DMS 273 (cell line): ENCODE data around the gene BOLA3.
"Not testable (repeated sequence)": the region's sequence is repeated elsewhere in the genome, so short reads cannot be mapped to it uniquely, and the experiment has no call there.

ENCODE experiments used
- DNase-seq: peaks from one replicate; lab custom pipeline; 2025; ENCODE audit not compliant: unreplicated experiment; lab: John Stamatoyannopoulos, UW

Gene BOLA3, protein sequence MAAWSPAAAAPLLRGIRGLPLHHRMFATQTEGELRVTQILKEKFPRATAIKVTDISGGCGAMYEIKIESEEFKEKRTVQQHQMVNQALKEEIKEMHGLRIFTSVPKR

DNA sequence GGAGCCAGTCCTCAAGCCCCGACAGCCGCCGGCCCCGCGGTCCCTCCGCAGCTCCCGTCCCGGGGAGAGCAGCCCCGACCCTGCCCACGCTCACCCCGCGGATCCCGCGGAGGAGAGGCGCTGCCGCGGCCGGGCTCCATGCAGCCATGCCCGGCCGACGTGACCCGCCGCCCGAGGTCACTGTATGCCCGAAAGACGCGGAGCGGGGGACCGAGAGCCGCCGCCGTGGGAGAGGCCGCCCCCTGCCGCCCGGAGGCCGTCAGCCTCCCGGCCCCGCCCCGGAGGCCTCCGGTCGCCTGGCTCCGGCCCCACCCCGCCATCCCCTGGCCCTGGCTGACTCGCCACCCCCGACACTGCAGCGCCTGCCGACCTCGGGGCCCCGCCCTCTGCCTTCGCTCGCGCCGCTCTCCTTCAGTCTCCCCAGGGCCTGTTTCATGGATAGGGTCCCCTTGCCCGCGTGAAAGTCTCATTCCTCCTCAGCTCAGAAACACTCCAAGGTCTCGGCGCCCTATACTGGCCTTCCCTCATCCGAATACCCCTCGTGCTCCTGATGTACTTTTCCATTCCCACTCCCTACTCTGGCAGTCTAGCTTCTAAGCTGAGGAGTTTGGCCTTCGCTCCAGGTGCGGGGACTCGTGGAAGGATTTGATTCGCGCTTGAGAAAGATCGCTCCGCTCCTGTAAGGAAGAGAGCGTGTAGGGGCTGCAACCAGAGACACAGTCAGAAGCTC, at the start of gene BOLA3:
Gene BOLA3 (minus strand): TSS at position 186 of the 730 bp plus-strand sequence. CDS start 38 bp downstream, at position 148.
- DNase-seq: peak; percentile 93

DNA sequence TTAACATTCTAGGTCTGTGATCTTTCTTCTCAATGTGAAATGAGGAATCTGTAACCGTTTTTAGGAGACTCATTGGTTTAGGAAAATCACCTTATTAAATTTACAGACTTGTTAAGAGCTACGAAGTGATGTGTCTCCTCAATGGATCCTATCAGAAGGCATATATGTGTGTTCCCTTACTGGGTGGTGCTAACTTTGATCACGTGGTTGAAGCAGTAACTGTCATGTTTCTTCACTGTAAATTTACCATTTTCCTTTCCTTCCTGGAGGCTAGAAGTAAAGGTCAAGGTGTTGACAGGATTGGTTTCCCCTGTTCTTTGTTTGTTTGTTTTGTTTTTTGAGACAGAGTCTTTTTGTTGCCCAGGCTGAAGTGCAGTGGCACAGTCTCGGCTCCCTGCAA, 49.3 kb upstream of the BOLA3 start:
- no peak for DNase-seq

DNA sequence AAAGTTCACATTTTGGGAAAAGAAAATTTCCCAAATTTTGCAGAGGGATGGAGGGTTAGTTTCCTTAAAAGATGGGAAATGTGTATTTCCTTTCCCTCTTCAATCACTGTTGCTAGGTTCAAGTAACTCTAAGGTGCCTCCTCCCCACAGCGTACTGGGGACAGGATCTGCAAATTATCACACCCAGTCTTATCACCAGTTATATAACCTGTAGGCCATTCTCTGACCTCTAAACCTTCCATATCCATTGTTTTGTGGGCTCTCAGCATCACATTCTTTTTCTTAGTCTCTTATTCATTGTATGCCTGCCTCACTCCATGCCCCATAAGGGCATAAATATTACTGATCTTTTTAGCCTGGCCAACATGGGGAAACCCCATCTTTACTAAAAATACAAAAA, 47.1 kb upstream of the BOLA3 start:
- DNase-seq: no peak

DNA sequence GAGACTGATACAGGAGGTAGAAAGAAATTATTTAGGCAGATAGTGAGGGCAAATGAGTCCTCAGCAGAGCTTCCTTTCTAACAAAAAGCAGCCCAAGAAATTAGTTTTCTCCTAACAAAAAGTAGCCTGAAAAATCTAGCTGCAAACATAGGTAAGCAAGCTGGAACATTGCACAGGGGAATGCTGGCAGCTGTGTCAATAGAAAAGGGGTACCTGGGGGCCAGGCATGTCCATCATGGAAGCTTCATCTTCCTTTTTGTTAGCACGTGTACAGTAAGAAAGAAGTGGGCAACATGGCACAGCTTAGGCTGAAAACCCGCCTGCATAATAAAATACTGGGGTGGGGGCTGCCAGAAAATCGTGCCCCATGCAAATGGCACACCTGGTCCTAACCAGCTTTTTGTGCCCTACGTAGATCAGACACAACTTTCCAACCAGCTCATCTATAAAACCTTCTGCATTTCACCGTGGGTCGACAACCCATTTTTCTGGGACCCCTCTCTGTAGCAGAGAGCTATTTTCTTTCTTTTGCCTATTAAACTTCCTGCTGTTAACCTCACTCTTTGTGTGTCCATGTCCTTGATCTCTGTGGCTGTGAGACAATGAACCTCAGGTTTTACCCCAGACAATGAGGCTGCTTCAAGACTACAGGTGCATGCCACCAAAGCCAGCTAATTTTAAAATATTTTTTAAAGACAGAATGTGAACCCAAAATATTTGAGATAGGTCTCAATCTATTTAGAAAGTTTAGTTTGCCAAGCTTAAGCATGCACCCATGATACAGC, 44.1 kb upstream of the BOLA3 start:
- DNase-seq: no peak

DNA sequence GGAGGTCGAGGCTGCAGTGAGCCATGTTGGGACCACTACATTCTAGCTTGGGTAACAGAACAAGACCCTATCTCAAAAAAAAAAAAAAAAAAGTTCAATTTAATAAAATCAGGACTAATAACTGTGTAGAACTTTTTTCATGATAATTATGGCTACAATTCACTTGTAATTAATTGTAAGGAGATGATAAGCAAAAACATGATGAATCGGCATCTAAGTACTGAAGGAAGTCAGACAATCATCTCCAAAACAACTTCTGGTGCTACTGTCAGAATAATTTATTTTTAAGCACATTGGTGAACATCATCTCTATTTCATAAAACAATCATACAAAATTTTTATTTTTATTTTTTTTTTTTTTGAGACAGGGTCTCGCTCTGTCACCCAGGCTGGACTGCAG, 41.0 kb upstream of the BOLA3 start:
- no peak for DNase-seq

DNA sequence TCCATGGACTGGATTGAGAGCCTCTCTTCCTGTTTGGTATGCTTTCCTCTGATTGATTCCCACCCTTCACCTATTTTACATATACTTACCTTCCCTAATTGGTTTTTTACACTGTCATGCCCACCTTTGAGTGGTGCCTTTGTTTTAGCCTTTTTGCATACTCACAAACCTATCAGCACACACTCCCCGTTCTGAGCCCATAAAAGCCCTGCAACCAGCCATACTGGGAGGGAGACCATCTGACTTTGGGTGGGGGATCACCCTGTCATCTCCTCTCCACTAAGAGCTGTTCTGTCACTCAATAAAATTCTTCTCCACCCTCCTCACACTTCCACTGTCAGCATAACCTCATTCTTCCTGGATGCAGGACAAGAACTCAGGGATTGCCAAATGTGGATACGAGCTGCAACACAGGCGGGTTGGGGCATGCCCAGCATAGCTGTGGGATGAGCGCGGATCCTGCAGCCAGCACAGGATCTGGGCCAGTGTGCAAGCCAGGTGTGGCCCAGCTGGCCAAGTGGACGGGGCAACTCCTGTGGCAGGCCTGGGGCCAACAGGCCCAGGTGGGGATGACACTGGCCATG, 40.4 kb upstream of the BOLA3 start:
- DNase-seq: peak; percentile 85

DNA sequence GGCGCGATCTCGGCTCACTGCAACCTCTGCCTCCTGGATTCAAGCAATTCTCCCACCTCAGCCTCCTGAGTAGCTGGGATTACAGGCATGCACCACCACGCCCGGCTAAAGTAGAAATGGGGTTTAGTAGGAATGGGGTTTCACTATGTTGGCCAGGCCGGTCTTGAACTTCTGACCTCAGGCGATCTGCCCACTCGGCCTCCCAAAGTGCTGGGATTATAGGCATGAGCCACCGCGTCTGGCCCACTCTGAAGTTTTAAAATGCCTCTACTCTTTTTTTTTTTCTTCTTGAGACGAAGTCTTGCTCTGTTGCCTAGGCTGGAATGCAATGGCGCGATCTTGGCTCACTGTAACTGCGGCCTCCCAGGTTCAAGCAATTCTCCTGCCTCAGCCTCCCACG, 39.0 kb upstream of the BOLA3 start:
- not testable (repeated sequence) for DNase-seq

DNA sequence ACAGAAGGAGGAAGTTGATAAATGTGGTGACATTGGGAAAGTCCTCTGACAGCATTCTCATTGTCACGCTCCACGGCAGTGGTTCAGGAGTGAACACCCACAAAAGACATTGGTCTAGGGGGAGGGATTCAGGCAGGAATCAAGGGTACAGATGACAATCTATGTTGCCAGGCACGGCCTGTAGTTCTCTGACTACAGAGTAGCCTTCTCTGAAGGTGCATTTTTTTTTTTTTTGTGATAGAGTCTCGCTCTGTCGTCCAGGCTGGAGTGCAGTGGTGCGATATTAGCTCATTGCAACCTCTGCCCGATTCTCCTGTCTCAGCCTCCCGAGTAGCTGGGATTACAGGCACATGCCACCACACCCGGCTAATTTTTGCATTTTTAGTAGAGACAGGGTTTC, 38.3 kb upstream of the BOLA3 start:
- no peak for DNase-seq

DNA sequence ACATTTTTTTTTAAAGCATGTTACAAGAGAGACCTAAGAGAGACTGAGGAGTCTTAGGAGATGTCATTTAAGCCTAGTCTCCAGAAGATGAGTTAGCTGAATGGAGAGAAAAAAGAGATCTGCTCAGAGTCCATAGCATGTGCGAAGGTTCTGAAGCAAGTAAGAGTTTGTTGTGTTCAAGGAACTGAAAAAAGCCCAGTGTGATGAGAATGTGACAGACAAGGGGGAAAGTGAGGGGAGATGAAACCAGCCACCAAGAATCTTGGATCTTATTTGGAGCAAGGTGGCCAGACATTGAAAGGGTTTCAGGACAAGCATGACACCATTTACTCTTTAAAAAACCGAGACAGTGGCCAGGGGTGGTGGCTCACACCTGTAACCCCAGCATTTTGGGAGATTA, 36.2 kb upstream of the BOLA3 start:
- DNase-seq: no peak

DNA sequence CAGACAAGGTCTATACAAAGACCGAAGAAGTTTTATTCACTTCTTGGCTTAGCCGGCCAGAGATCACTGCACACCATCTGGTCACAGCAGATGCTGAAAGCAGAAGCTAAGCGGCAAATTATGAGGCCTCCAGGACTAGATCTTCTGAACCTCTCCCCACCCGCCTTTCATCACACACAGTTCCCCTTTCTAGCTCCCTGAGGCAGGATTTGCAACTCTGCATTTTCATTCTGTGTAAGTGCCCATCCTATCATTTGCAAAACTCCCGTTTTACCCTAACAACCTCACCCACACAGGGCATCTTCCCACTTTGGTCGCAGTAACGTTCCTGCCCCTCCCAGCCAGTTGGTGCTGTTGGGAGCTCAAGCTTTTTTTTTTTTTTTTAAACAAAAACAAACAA, 34.0 kb upstream of the BOLA3 start:
- DNase-seq: peak; percentile 97

DNA sequence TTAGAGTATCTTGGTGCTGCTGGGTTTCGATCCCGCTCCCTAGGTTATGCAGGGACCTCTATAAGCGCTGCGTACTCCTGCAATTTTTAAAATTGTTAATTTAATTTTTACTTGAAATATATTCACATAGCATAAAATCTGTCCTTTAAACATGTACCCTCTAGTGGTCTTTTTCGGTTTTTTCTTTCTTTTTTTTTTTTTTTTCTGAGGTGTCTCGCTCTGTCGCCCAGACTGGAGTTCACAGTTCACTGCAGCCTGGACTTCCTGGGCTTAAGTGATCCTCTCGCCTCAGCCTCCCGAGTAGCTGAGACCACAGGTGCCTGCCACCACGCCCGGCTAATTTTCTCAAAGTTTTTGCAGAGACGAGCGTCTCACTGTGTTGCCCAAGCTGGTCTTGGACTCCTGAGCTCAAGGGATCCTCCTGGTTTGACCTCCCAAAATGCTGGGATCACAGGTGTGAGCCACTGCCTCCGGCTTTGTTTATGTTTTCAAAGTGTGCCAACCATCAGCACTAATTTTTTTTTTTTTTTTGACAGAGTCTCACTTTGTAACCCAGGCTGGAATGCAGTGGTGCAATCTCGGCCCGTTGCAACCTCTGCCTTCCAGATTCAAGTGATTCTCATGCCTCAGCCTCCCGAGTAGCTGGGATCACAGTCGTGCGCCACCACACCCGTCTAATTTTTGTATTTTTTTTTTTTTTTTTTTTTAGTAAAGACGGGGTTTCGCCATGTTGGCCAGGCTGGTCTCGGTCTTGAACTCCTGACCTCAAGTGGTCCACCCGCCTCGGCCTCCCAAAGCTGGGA, 31.6 kb upstream of the BOLA3 start:
- DNase-seq: no peak

DNA sequence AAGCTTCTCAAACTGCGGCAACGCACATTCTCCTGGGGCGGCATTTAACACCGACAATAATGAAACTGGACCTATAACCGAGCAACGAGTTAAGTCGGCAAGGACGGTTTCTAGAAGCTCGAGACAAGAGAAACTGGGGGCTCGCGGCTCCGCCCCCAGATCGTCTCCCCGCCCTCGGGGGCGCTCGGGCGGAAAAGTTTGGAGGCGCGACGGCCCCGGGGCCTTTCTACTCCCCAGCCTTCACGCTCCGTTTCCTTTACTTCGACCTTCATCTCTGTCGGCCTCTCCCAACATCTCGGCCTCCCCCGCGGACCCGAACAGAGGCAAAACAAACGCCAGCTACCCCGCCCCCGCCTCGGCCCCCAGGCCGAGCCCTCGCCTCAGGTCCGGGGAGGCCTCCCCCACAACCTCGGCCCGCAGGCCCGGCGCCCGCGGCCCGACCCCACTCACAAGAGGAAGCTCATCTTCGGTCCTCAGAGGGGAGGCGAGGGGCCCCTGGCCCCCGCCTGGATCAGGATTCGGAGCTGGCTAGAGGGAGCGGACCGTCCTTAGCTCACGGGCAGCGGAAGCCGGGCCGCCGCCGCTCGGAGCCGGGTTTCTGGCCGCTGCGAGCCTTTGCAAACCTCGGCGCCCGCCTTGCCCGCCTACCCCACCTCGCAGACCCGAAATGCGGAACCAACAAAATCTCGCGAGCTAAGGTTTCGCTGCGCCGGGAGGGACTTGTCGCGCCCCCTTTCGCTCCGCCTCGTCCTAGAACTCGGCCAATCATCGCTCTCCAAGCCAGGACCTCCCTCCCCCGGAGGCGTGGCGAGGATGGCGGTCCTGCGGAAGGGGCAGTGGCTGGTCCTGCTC, 30.7 kb upstream of the BOLA3 start, which contains the start of gene MOB1A:
Gene MOB1A (minus strand): TSS at position 669 of the 852 bp plus-strand sequence. CDS start 205 bp downstream, at position 464.
- peak; percentile 99 for DNase-seq

DNA sequence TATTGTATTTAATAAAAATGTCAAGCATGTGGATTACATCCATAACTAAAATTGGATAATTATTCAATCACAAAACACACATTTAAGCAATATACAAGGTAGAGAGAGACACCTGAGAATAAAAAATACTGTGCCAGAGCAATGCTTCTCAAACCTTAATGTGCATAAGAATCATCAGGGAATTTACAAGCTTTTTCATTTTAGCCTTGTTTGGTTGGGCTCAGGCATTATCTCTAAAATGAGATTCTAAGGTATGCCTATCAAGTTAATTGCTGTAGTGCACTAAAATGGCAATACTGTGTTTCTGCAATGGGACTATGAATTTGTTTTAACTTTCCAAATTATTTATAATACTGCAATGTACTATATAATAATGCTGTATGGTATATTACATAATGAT, 30.0 kb upstream of the BOLA3 start:
- peak; percentile 41 for DNase-seq

DNA sequence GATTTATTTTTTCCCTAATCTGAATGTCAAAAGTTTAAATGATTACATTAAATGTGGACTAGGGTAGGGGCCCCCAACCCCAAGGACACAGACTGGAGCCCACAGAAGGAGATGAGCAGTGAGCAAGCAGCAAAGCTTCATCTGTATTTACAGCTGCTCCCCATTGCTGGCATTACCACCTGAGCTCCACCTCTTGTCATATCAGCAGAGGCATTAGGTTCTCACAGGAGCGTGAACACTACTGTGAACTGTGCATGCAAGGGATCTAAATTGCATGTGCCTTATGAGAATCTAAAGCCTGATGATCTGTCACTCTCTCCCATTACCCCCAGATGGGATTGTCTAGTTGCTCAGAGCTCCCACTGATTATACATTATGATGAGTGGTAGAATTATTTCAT, 27.2 kb upstream of the BOLA3 start:
- no peak for DNase-seq

DNA sequence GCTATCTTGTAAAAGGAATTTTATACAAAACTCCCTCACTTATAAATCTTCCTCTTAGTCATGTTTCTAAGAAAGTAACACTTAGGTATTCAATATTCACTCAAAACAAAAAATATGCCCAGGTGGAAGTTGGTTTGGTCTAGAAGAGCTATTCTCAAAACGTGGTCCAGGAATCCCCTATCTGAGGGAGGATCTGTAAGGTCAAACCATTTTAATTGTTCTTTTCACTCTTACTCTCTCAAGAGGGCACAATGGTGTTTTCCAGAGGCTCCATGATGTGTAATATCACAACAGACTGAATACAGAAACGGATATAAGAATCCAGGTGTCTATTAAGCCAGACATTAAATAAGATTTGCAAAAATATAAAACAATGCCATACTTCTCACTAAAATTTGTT, 21.0 kb upstream of the BOLA3 start:
- DNase-seq: no peak

DNA sequence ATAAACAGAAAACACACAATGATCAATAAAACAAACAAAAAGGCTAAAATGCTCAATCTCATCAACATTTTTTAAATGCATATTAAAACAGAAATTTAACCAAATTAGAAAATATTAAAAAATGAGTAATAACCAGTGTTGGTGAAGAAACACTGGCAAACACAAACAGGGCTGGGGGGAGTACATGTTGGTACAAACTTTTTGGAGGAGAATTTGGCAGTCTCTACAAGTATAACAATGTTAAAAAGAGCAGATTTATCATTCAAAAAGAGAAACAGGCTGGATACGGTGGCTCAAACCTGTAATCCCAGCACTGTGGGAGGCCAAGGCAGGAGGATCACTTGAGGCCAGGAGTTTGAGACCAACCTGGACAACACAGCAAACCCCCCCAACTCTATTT, 17.0 kb upstream of the BOLA3 start:
- no peak for DNase-seq

DNA sequence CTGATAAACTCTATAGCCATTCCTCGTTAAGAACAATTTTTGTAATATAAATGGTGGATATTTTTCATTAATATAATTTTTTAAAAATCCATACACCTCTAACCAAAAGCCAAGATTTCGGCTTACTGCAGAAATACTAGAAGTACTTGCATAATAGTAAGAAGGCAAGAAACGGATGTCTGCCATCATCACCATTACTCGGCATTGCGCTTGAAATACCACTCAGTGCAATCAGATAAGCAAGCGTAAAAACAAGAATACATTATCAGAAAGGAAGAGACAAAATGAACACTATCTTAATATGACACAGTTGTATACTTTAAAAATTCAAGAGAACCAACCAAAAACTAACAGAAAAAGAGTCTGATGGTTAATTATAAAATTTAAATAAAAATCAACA, 15.2 kb upstream of the BOLA3 start:
- no peak for DNase-seq

DNA sequence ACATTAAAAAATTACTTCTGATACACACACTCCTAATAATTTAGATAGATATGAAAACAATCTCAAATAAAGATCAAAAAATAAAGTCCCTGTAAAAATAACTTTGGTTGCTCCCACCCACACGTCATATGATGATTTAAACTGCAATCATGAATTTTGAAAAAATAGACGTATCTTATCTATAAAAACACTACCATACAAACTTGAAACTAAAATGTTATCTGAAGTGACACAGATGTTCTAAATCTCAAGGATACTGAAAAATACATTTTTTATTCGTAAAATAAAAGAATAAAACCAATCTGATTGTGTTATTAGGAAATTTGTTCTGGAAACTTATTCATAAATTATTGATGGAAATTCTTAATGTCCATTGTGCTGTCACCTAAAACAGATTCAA, 8.1 kb upstream of the BOLA3 start:
- DNase-seq: no peak

DNA sequence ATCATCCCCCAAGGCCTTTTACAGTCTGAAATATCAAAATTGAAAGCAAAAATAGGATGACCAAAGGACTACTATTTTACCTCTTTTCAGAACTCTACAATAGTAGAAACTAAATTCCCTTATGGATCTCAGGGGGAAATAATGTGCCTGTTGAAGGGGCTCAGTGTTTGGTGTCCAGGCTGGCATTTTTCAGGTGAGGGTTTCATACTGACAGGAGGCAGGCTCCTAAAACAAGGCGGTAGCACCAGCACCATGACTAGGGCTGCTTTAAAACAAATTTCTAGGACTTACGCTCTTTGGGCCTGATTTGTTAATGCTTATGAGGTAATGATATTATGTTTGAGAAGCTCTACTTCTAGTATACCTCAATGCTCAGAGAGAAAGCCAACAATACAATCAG, 5.2 kb upstream of the BOLA3 start:
- no peak for DNase-seq
